Colonic mucosa (tissue), 4 donors: ENCODE measurements around the gene RPL19. TPM values are rescaled to one million over a fixed set of nuclear protein-coding genes. Genes with fewer than 3 reads are reported as not detected.

Source experiments
- DNase-seq: peaks from one replicate; pipeline ENCODE4 v3.0.0-alpha.2; 2020
- H3K27ac ChIP-seq: fragments of 200-600 bp; one replicate; pipeline ENCODE4 v1.8.0; 2021
- H3K27me3 ChIP-seq: fragments of 200-600 bp; one replicate; pipeline ENCODE4 v1.8.0; 2021
- H3K36me3 ChIP-seq: fragments of 200-600 bp; one replicate; pipeline ENCODE4 v1.8.0; 2021
- H3K4me1 ChIP-seq: fragments of 200-600 bp; one replicate; pipeline ENCODE4 v1.8.0; 2021; ENCODE audit warnings: mild to moderate bottlenecking
- H3K4me3 ChIP-seq: fragments of 200-600 bp; one replicate; pipeline ENCODE4 v1.8.0; 2021
- H3K9ac ChIP-seq, 2 donors: one replicate each; pipeline ENCODE4 v1.7.0; 2013; ENCODE audit warnings: control low read depth in 2 of 2, low read depth in 2 of 2, low read length in 2 of 2
- H3K9me3 ChIP-seq: fragments of 200-600 bp; one replicate; pipeline ENCODE4 v1.8.0; 2021
- intact Hi-C: fragments of 100-400 bp; cut with DNase I; formaldehyde crosslinking; loops from one replicate; pipeline ENCODE4 v1.14.1; 2022
- total RNA-seq, 2 donors: library from RNA; stranded (reverse); fragmentation: NEBNext Ultra II Directional in 1 of 2; extraction: Animal tissue kit (Norgen Biotek cat#: 25700) in 1 of 2; gene quantifications; one replicate each; pipeline ENCODE4 v1.2.1, GENCODE V29; 2021
- TF ChIP-seq, protein P1 (sequence below): fragments of 200-600 bp; IDR thresholded peaks from one replicate; pipeline ENCODE4 v1.8.0; 2022; ENCODE audit warnings: antibody characterized with exemption, mild to moderate bottlenecking
- donor health status: healthy.
- donor health status: DM: no; HTN: no; CAD: no.
- donor health status: DM: no; HTN: no; CAD: no.

RPL19 gene
- total RNA-seq, 2 donors from 2014 or later: 1,557 to 1,567 TPM

DNA sequence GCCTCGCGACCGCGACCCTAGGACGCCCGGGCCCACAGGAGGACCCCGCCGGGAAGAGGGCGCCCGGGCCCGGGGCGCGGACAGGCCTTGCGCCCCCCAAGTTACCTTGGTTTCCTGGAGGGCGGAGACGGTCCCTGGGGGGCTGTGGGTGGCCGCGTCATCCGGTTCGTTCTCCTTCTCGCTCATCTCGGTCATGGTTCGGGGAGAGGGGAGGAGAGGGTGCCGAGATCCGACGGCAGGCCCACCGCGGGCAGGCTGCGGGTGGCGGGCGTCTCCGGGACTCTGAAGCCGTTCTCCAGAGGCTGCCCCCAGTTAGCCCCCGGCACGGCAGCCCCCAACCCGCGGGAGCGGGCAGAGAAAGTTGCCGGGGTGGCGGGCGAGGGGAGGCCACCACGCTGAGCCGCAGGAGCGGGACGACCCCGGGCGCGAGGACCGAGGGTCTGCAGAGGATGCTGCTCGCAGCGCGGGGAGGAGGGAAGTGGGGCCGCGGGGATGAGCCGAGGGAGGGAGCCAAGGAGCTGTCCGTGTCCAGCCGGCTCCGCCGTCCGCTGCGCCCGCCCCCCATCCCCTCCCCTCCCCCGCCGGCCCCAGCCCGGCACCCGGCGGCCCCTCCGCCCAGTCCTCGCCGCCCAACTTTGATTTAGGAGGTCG lies 25.4 kb downstream of the RPL19 start, which contains the start of gene STAC2:
TSS of gene STAC2 (minus strand) at position 638 of the 651 bp plus-strand sequence. CDS start at position 195, 443 bp downstream.
- Histone ChIP-seq H3K36me3 (no peaks in the 10 kb centered on the region), H3K27me3 (peaks cover 31% of the 10 kb centered on the region), H3K9ac (no peak within 1 kb of the TSS), H3K4me3 (peak within 1 kb of the TSS; percentile 27), H3K4me1 (peaks cover 4% of the 10 kb centered on the region), H3K27ac (no peak within 1 kb of the TSS), H3K9me3 (no peaks in the 10 kb centered on the region)
- DNase-seq: no peak
- intact Hi-C loops: no loop called here
- TF ChIP-seq, protein P1, sequence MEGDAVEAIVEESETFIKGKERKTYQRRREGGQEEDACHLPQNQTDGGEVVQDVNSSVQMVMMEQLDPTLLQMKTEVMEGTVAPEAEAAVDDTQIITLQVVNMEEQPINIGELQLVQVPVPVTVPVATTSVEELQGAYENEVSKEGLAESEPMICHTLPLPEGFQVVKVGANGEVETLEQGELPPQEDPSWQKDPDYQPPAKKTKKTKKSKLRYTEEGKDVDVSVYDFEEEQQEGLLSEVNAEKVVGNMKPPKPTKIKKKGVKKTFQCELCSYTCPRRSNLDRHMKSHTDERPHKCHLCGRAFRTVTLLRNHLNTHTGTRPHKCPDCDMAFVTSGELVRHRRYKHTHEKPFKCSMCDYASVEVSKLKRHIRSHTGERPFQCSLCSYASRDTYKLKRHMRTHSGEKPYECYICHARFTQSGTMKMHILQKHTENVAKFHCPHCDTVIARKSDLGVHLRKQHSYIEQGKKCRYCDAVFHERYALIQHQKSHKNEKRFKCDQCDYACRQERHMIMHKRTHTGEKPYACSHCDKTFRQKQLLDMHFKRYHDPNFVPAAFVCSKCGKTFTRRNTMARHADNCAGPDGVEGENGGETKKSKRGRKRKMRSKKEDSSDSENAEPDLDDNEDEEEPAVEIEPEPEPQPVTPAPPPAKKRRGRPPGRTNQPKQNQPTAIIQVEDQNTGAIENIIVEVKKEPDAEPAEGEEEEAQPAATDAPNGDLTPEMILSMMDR: no peak

DNA sequence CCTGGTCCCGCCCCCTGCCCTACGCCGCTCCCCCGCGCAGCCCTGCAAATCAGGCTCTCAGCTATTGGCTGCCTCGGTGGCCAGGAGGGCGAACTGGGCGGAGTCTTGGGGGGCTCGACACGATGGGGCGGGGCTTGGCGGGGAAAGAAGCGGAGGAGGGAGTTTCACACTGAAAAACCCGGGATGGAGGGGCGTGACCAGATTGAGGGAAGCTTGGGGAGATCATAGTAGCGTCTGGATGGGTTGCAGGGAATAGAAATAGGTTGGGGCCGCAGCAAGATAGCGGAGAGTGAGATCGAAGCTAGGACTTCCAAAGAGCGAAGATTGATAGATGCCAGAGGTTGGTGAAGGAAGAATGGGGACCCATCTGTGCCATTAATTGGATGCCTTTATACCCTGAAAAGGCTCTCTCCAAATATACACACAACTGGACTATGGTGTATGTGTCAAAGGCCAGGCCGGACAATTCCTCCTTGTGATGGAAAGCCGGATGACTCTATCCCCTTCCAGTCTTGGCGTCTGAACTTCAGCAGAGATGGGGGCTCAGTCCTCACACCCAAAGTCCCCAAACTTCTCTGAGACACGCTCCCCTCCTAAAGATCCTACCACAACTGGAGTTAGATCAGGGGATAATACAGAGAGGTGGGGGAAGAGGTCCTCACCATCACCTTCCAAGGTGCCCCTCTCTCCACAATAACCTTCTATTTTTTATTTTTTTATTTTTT lies 26.0 kb downstream of the RPL19 start:
- peak; percentile 61 for DNase-seq
- H3K9me3 ChIP-seq: no peaks in the 10 kb centered on the region
- TF ChIP-seq, protein P1: no peak
- H3K4me1 ChIP-seq: peaks cover 4% of the 10 kb centered on the region
- no peaks in the 10 kb centered on the region for H3K36me3 ChIP-seq
- H3K9ac ChIP-seq: no peak overlapping the region
- no peak overlapping the region for H3K27ac ChIP-seq
- intact Hi-C loops: no loop called here
- peak overlapping the region; percentile 27 for H3K4me3 ChIP-seq
- peaks cover 31% of the 10 kb centered on the region for H3K27me3 ChIP-seq

DNA sequence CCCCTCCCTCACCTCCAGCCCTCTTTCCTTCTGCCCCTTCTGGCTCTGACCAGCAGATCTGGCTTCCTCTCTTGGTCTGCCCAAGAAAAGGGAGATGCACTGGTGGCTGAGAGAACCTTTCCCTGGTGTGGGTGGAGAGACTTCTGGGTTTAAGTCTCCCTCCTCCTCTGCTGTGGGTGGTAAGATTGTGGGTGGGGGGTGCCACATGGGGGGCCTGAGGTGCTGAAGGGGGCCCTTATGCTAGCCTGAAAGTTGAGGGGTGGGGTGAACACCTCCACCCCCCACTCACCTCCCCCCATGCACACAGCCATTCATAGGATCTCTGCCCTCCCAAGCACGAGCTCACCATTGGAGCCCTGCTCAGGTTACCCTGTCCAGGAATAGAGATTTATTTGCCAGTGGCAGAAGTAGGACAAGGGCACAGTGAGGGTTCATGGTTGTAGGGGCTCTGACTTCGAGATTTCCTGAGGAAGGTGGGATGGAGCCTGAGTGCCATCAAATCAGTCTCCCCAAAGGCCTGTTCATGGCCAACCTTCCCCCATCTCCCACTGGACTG lies 27.4 kb downstream of the RPL19 start:
- intact Hi-C loops: no loop called here
- Histone ChIP-seq H3K9me3 (no peaks in the 10 kb centered on the region), H3K27me3 (peaks cover 34% of the 10 kb centered on the region), H3K4me3 (no peak overlapping the region), H3K36me3 (no peaks in the 10 kb centered on the region), H3K27ac (no peak overlapping the region), H3K9ac (no peak overlapping the region), H3K4me1 (peaks cover 4% of the 10 kb centered on the region)
- TF ChIP-seq, protein P1: no peak
- no peak for DNase-seq

- H3K27me3 ChIP-seq: peaks cover 26% of the 10 kb centered on the region
- TF ChIP-seq, protein P1: no peak
- H3K36me3 ChIP-seq: no peaks in the 10 kb centered on the region
- H3K27ac ChIP-seq: no peak overlapping the region
- intact Hi-C loops: no loop called here
- H3K4me3 ChIP-seq: no peak overlapping the region
- no peak for DNase-seq
- H3K4me1 ChIP-seq: peaks cover 4% of the 10 kb centered on the region
- H3K9ac ChIP-seq: no peak overlapping the region
- H3K9me3 ChIP-seq: no peaks in the 10 kb centered on the region
These were observed 29.3 kb downstream of the RPL19 start for GRCh38 chr17:39229274-39229913.

GRCh38 chr17:39230361-39230760 lies 30.3 kb downstream of the RPL19 start:
- no peak overlapping the region for H3K4me3 ChIP-seq
- H3K27me3 ChIP-seq: peaks cover 17% of the 10 kb centered on the region
- no peak overlapping the region for H3K9ac ChIP-seq
- H3K36me3 ChIP-seq: no peaks in the 10 kb centered on the region
- no peak for DNase-seq
- TF ChIP-seq, protein P1: no peak
- no peaks in the 10 kb centered on the region for H3K9me3 ChIP-seq
- H3K4me1 ChIP-seq: peaks cover 4% of the 10 kb centered on the region
- no peak overlapping the region for H3K27ac ChIP-seq
- intact Hi-C loops: loop anchor here (10.0 kb wide), 1 partner anchor 66 kb away; the partner anchor contains the start of gene ARL5C
